Left lung (tissue), 10 donors: ENCODE data around the gene CYB5D1. TPM values are rescaled to one million over a fixed set of nuclear protein-coding genes. Genes with fewer than 3 reads are reported as not detected.
"Not testable (repeated sequence)": the region's sequence is repeated elsewhere in the genome, so short reads cannot be mapped to it uniquely, and the experiment has no call there.

Experiments used
- ATAC-seq: fragments of 200-7000 bp; cut with Tn5 transposase; one replicate; pipeline ENCODE4 v1.9.1; 2020; ENCODE audit warnings: moderate library complexity
- DNase-seq, 4 donors: peaks; one replicate each; pipeline ENCODE4 v3.0.0-alpha.2; 2013 to 2020
- H3K27ac ChIP-seq, 2 donors: fragments of 200-600 bp; sonication (generic) in 1 of 2; one replicate each; pipeline versions ENCODE4 v1.5.0 to v1.8.0; 2020 to 2021
- H3K27me3 ChIP-seq, 2 donors: fragments of 200-600 bp; sonication (generic) in 1 of 2; one replicate each; pipeline versions ENCODE4 v1.5.0 to v1.8.0; 2020 to 2021
- H3K36me3 ChIP-seq, 2 donors: fragments of 200-600 bp; sonication (generic) in 1 of 2; one replicate each; pipeline versions ENCODE4 v1.5.0 to v1.8.0; 2020 to 2021
- H3K4me1 ChIP-seq, 2 donors: fragments of 200-600 bp; one replicate each; pipeline ENCODE4 v1.8.0; 2021
- H3K4me3 ChIP-seq, 2 donors: fragments of 200-600 bp; sonication (generic) in 1 of 2; one replicate each; pipeline versions ENCODE4 v1.5.0 to v1.8.0; 2020 to 2021; ENCODE audit warnings: mild to moderate bottlenecking in 1 of 2
- H3K9me3 ChIP-seq, 2 donors: fragments of 200-600 bp; sonication (generic) in 1 of 2; one replicate each; pipeline versions ENCODE4 v1.5.0 to v1.8.0; 2020 to 2021
- intact Hi-C, 2 donors: fragments of 100-400 bp; cut with DNase I; formaldehyde crosslinking; loops; one replicate each; pipeline versions ENCODE4 v1.11.2 to v1.14.2; 2022
- polyA plus RNA-seq, 6 donors: library from polyadenylated mRNA; unstranded; fragments of 120-200 nt; gene quantifications; one replicate each; pipeline ENCODE4 v1.2.1, GENCODE V29; 2013; ENCODE audit not compliant: insufficient read length in 6 of 6
- total RNA-seq, 2 donors: library from RNA; stranded (reverse); fragmentation: NEBNext Ultra II Directional; extraction: Animal tissue kit (Norgen Biotek cat#: 25700); gene quantifications; one replicate each; pipeline ENCODE4 v1.2.1, GENCODE V29; 2021
- TF ChIP-seq, protein P1 (sequence below), 2 donors: fragments of 200-600 bp; sonication (generic) in 1 of 2; IDR thresholded peaks; one replicate each; pipeline versions ENCODE4 v1.5.0 to v1.8.0; 2021; ENCODE audit warnings: antibody characterized with exemption in 2 of 2
- donor health status: DM: no; HTN: yes; CAD: no.
- donor health status: DM: no; HTN: no; CAD: no.

CYB5D1 gene
- total and polyA plus RNA-seq, 8 donors: 9.8 to 25.8 (median 19.2) TPM

DNA sequence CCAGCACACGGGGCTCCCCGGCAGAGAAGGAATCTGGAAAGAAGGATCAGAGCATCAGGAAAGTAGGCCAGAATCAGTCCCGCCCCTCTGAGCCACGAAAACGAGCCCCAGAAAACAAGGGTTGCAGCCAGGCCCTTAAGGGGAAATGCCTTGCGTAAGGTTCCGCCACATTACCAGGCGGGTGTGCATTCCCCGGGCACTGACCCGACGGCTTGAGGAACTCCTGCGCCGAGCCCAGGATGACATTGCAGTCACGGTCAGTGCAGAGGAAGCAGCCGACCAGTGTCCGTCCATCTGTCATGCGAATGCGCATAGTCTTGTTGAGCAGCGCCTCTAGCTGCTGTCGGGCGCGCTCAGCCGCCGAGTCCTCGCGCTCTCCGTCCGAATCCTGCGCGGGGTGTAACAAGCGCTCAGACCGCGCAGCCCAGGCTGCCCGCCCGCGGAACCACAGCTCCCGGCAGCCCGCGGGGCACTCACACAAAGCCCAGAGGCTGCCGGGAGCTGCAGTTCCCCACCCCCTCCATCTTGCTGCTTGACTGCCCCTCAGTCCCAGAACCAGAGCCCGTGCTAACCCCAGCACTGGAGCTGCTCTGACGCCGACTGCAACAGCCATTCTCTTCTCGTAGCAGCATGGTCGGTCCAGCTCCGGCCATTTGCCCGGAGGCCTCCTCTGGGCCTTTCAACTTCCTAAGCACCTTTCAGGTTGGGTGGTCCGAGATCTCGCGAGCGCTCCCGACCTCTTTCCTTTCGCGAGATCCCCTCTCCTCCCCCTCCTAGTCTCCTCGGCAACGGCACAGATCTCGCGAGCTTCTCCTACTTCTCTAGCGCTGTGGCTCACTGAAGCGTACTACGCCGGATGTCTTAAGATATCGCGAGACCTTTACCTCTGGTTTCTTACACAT, 741 bp upstream of the CYB5D1 start, which contains the start of gene NAA38:
NAA38 (minus strand) TSS at position 749 of the 902 bp plus-strand sequence; CDS start at position 653, 96 bp downstream.
- TF ChIP-seq, protein P1, sequence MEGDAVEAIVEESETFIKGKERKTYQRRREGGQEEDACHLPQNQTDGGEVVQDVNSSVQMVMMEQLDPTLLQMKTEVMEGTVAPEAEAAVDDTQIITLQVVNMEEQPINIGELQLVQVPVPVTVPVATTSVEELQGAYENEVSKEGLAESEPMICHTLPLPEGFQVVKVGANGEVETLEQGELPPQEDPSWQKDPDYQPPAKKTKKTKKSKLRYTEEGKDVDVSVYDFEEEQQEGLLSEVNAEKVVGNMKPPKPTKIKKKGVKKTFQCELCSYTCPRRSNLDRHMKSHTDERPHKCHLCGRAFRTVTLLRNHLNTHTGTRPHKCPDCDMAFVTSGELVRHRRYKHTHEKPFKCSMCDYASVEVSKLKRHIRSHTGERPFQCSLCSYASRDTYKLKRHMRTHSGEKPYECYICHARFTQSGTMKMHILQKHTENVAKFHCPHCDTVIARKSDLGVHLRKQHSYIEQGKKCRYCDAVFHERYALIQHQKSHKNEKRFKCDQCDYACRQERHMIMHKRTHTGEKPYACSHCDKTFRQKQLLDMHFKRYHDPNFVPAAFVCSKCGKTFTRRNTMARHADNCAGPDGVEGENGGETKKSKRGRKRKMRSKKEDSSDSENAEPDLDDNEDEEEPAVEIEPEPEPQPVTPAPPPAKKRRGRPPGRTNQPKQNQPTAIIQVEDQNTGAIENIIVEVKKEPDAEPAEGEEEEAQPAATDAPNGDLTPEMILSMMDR (IDR thresholded peaks at IDR 0.05): peak in 1 of 2 donors; percentile 16
- Histone ChIP-seq H3K9me3 (no peaks in the 10 kb centered on the region), H3K27ac (peak within 1 kb of the TSS; percentile 92 to 99), H3K4me3 (peak within 1 kb of the TSS; percentile 61 to 69), H3K4me1 (peaks cover 24 to 50% of the 10 kb centered on the region in 2 donors), H3K36me3 (peaks cover 0 to 50% of the 10 kb centered on the region in 2 donors), H3K27me3 (no peaks in the 10 kb centered on the region)
- ATAC-seq: peak; percentile 89
- DNase-seq: peak; percentile 95 to 100 (median 98)
- intact Hi-C loops: no loop called here

DNA sequence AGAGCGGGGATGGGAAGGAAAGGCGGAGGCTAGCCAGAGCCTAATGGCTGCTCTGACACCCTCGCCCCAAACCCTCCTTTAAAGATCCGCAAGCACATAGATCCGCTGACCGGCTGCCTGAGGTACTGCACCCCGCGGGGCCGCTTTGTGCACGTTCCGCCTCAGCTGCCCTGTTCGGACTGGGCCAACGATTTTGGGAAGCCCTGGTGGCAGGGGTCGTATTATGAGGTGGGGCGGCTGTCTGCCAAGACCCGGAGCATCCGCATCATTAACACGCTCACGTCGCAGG, 663 bp downstream of the CYB5D1 start:
- TF ChIP-seq, protein P1 (IDR thresholded peaks at IDR 0.05): peak; percentile 25 to 42
- Histone ChIP-seq H3K36me3 (peaks cover 0 to 36% of the 10 kb centered on the region in 2 donors), H3K27me3 (no peaks in the 10 kb centered on the region)

DNA sequence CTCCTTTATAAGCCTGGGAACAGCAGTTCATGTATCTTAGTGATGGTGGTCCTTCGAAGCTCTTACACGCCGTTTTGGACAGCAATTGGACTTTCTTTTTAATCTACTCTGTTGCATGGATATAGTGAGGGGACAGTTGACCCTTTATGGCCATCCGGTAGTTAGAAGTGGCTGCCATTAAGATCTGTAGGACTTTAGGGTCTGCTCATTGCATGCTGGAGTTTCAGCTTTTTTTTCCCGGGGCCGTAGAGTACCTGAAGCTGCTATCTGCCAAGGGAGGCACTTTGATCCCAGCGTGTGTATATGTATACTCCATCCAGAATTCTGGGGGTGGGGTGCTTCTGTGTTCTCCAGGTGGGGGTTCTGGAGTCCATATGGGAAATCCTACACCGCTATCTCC, 1.2 kb downstream of the CYB5D1 start:
- no peaks in the 10 kb centered on the region for H3K27me3 ChIP-seq
- H3K4me1 ChIP-seq: peaks cover 23 to 54% of the 10 kb centered on the region in 2 donors
- H3K4me3 ChIP-seq: peak overlapping the region in 1 of 2 donors; percentile 69
- peak overlapping the region in 1 of 2 donors; percentile 99 for H3K27ac ChIP-seq
- intact Hi-C loops: no loop called here
- DNase-seq (no peak), ATAC-seq (no peak)
- H3K36me3 ChIP-seq: peaks cover 0 to 30% of the 10 kb centered on the region in 2 donors
- no peaks in the 10 kb centered on the region for H3K9me3 ChIP-seq
- TF ChIP-seq, protein P1 (IDR thresholded peaks at IDR 0.05): no peak

More for the DNA sequence above, 663 bp downstream of the CYB5D1 start:
- intact Hi-C loops: no loop called here
- peak overlapping the region; percentile 61 to 69 for H3K4me3 ChIP-seq
- peaks cover 23 to 53% of the 10 kb centered on the region in 2 donors for H3K4me1 ChIP-seq
- H3K9me3 ChIP-seq: no peaks in the 10 kb centered on the region
- DNase-seq: peak in 2 of 4 donors; percentile 44 to 76
- peak overlapping the region; percentile 92 to 99 for H3K27ac ChIP-seq
- no peak for ATAC-seq

DNA sequence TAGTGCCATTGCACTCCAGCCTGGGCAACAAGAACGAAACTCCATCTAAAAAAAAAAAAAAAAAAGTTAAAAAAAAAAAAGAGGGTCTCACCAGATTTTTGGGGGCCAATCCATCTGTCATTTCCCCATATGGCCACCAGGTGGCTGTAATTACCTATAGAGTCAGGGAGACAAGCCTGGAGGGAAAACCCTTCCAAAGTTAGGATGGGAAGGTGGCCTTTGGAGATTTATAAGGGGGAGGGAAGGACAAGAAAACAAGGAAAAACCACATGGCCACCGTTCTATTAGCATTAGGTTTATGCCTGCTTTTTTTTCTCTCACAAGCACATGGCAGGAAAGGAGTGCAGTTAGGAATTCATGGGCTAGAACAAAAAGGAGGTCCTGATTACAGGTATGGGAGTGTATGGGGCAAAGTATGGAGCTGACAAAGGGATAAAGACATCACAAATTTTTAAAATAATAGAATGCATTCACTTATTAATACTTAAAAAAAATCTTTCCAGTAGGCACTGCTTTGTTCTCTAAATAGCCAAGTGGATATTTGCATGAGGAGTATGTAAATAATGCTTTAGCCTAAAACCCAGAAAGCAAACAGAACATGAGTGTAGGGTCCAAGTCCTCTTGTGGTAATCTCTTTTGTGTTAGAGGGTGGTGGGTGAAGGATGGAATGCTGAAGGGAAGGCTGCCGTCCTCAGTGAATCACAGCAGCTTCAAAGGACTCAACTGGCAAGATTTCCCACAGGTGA, 5.1 kb downstream of the CYB5D1 start:
- TF ChIP-seq, protein P1 (IDR thresholded peaks at IDR 0.05): peak; percentile 77 to 82
- no peak overlapping the region for H3K27ac ChIP-seq
- H3K27me3 ChIP-seq: no peaks in the 10 kb centered on the region
- H3K36me3 ChIP-seq: peaks cover 0 to 13% of the 10 kb centered on the region in 2 donors
- ATAC-seq (peak; percentile 35), DNase-seq (peak in 1 of 4 donors; percentile 69)
- no peaks in the 10 kb centered on the region for H3K9me3 ChIP-seq
- peaks cover 10 to 30% of the 10 kb centered on the region in 2 donors for H3K4me1 ChIP-seq
- intact Hi-C loops: loop anchor here in 1 of 2 donors (5.0 kb wide), 1 partner anchor 124 kb away; no protein-coding TSS in a partner anchor
- no peak overlapping the region for H3K4me3 ChIP-seq

DNA sequence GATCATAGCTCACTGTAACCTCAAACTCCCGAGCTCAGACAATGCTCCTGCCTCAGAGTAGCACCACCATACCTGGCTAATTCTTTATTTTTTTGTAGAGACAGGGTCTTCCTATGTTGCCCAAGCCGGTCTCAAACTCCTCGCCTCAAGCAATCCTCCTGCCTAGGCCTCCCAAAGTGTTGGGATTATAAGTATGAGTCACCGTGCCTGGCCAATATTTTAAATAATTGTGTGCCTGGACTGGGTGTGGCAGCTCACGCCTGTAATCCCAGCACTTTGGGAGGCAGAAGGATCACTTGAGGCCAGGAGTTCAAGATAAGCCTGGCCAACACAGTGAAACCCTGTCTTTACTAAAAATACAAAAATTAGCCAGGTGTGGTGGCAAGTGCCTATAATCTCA, 6.6 kb downstream of the CYB5D1 start:
- H3K36me3 ChIP-seq: peaks cover 0 to 13% of the 10 kb centered on the region in 2 donors
- not testable (repeated sequence) for H3K9me3 ChIP-seq, H3K27ac ChIP-seq, ATAC-seq, H3K27me3 ChIP-seq, H3K4me3 ChIP-seq, DNase-seq
- peaks cover 0 to 30% of the 10 kb centered on the region in 2 donors for H3K4me1 ChIP-seq
- intact Hi-C loops: loop anchor here in 1 of 2 donors (5.0 kb wide), 1 partner anchor 123 kb away; no protein-coding TSS in a partner anchor
